DMS153 (cell line): Measurements from ENCODE around the gene LRRC9.
A peak's percentile ranks its signal among the peaks of the same experiment; 100 is the strongest.
"Not testable (repeated sequence)": the region's sequence is repeated elsewhere in the genome, so short reads cannot be mapped to it uniquely, and the experiment has no call there.

Experiments
- DNase-seq: peaks from one replicate; lab custom pipeline; 2025; lab: John Stamatoyannopoulos, UW

Gene LRRC9

GRCh38 chr14:59957890-59958289 is 37.9 kb downstream of the LRRC9 start:
- DNase-seq: not testable (repeated sequence)

GRCh38 chr14:59959668-59960067 is 39.7 kb downstream of the LRRC9 start:
- no peak for DNase-seq

- DNase-seq: no peak
Observed at GRCh38 chr14:59961518-59962062, 41.6 kb downstream of the LRRC9 start.

GRCh38 chr14:59964251-59965007 is 44.5 kb downstream of the LRRC9 start:
- DNase-seq: no peak

GRCh38 chr14:59969319-59969718 is 49.4 kb downstream of the LRRC9 start:
- DNase-seq: no peak

GRCh38 chr14:59981564-59981963 is 61.6 kb downstream of the LRRC9 start:
- DNase-seq: no peak

GRCh38 chr14:59983048-59983447 is 63.1 kb downstream of the LRRC9 start:
- no peak for DNase-seq

- no peak for DNase-seq
Observed at GRCh38 chr14:59986556-59987059, 66.7 kb downstream of the LRRC9 start.

GRCh38 chr14:59997449-59997848 is 77.5 kb downstream of the LRRC9 start:
- DNase-seq: peak; percentile 27

- DNase-seq: no peak
Observed at GRCh38 chr14:59997966-59998365, 78.0 kb downstream of the LRRC9 start.

GRCh38 chr14:59998564-59998963 is 78.6 kb downstream of the LRRC9 start:
- no peak for DNase-seq

GRCh38 chr14:60002819-60003492 is 83.0 kb downstream of the LRRC9 start:
- no peak for DNase-seq

- no peak for DNase-seq
Observed at GRCh38 chr14:60003991-60004390, 84.0 kb downstream of the LRRC9 start.

- no peak for DNase-seq
Observed at GRCh38 chr14:60008042-60008441, 88.1 kb downstream of the LRRC9 start.

GRCh38 chr14:60010263-60010662 is 90.3 kb downstream of the LRRC9 start:
- DNase-seq: not testable (repeated sequence)

GRCh38 chr14:60014402-60014801 is 94.5 kb downstream of the LRRC9 start:
- DNase-seq: no peak

- DNase-seq: no peak
Observed at GRCh38 chr14:60021619-60022018, 101.7 kb downstream of the LRRC9 start.

- DNase-seq: no peak
Observed at GRCh38 chr14:60025571-60025970, 105.6 kb downstream of the LRRC9 start.

GRCh38 chr14:60035177-60035576 is 115.2 kb downstream of the LRRC9 start:
- DNase-seq: no peak

GRCh38 chr14:60047976-60048375 is 128.0 kb downstream of the LRRC9 start:
- not testable (repeated sequence) for DNase-seq

- DNase-seq: no peak
Observed at GRCh38 chr14:60051721-60052221, 131.8 kb downstream of the LRRC9 start.

- no peak for DNase-seq
Observed at GRCh38 chr14:60058087-60058486, 138.1 kb downstream of the LRRC9 start.

- DNase-seq: no peak
Observed at GRCh38 chr14:60061371-60061770, 141.4 kb downstream of the LRRC9 start.
